COLO668 (cell line): Measurements from ENCODE around the gene UBE2O.
"Not testable (repeated sequence)": the region's sequence is repeated elsewhere in the genome, so short reads cannot be mapped to it uniquely, and the experiment has no call there.

Experiments
- DNase-seq: peaks from one replicate; lab custom pipeline; 2025; ENCODE audit not compliant: unreplicated experiment; lab: John Stamatoyannopoulos, UW

UBE2O gene

GRCh38 chr17:76354747-76355310 lies 98.1 kb downstream of the UBE2O start:
- no peak for DNase-seq

GRCh38 chr17:76354317-76354729 lies 98.6 kb downstream of the UBE2O start:
- no peak for DNase-seq

DNA sequence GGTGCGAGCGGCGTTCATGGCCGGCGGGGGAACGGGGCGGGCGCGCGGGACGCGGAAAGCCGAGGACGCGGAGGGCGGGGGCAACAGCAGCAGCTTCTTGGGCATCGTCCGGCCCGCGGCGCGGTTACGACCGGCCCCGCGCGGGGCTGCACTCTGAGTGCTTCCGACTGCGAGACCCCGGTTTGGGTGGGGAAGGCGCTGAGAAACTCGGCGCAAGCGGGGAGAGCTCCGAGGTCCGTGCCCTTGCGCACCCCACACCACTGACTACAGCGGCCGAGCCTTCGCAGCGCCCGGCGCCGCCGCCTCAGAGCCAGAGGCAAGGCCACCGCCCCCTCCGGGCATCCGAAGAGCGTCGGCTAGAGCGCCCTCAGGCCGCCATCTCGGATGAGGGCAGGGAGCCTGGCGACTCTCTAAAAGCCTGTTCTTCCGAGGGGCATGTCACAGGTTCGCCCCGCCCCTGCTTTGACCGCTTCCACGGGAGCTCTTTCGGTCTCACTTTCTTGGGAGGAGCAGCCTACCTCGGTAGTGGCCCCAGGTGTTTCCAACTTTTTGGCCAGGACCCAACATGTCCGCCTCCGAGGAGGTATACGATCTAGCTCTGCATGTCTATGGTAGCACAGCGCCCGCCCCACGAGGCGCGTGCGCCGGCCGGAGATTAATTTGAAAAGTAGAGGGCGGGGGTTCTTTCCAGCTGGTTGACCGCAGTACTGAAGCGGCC lies 99.2 kb downstream of the UBE2O start, which contains the start of gene PRPSAP1:
TSS of gene PRPSAP1 (minus strand) at position 318 of the 718 bp plus-strand sequence. CDS start at position 105, 213 bp downstream.
- DNase-seq = peak; percentile 89

- peak; percentile 37 for DNase-seq
Measured at GRCh38 chr17:76353004-76353598, 99.9 kb downstream of the UBE2O start.

DNA sequence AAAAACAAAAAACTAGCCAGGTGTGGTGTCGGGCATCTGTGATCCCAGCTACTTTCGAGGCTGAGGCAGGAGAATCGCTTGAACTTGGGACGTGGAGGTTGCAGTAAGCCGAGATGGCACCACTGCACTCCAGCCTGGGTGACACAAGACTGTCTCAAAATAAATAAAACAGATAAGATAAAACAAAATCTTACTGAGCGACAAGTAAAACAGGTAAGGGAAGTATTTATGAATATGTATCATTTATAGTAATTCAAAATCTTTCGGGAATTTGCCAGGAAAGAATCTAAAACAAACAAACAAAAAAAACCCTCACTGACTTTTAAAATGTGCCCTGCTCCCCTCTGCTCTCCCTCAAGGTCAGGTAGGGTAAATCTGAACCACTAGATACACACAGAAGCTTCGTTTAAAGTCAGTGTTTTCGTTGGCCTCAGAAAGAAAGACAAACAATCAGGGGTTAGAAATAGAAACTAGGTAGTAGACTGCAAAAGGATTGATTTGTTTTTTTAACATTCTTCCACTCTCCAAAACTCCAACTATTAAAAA lies 101.4 kb downstream of the UBE2O start:
- DNase-seq = no peak

DNA sequence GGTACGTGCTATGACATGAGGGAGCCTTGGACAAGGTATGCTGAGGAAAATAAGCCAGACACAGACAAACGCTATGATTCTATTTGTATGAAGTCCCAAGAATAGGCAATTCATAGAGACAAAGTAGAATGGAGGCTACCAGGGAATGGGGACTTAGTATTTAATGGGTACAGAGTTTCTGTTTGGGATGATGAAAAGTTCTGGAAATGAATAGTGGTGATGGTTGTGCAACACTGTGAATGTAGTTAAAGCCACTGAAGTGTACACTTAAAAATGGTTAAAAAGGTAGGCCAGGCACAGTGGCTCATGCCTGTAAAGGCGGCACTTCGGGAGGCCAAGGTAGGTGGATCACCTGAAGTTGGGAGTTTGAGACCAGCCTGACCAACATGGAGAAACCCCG lies 102.5 kb downstream of the UBE2O start:
- no peak for DNase-seq

DNA sequence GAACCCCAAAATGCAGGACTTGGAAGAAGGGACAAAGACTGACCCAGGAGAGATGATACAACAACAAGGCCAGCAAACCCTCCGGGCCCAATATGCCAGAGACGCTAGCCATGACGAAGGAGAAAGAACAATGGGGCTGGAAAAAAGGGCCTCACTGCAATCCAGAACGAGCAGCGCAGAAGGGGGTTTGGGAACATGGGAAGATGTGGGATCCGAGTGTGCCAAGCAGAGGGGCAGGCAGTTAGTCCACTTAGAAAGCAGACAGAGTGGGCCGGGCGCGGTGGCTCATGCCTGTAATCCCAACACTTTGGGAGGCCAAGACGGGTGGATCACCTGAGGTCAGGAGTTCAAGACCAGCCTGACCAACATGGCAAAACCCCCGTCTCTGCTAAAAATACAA lies 106.0 kb downstream of the UBE2O start:
- DNase-seq = not testable (repeated sequence)

DNA sequence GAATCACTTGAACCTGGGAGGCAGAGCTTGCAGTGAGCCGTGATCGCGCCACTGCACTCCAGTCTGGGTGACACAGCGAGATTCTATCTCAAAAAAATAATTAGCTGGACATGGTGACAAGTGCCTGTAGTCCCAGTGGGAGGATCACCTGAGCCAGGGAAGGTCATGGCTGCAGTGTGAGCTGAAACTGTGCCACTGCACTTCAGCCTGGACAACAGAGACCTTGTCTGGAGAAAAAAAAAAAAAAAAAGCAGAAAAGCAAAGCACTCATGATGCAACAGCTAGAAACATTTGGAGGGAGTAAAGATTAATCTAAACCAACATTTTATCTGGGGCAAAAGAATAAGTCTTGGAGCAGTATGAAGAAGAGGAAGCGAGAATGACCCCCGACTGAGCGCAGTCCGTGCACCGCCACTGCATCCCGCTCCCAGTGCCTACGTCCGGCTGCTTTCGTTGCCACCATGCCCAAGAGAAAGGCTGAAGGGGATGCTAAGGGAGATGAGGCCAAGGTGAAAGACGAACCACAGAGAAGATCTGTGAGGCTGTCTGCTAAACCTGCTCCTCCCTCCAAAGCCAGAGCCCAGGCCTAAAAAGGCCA lies 107.5 kb downstream of the UBE2O start:
- DNase-seq = no peak

DNA sequence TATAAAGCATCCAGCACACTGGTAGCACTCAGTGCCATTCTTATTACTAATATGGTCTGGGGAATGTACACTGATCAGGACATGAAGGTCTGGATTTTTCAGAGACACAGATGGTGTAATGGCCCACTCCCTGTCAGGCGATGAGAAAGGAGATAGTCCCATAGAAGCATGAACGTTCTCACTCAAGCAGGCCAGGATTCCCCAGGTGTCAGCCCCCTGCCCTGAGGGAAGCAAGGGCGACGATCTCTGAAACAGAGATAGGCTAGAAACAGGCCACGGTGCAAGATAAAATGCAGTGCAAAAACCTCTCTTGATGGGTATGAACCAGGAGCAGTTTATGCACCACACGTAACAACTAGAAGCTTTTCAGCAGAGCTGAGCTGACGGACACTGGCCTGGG lies 109.8 kb downstream of the UBE2O start:
- DNase-seq = no peak

- no peak for DNase-seq
Measured at GRCh38 chr17:76341301-76341700, 111.7 kb downstream of the UBE2O start.
